Thyroid gland (tissue), 4 donors: ENCODE measurements around the gene ZNF385B. TPM values are rescaled to one million over a fixed set of nuclear protein-coding genes. Genes with fewer than 3 reads are reported as not detected.
"Not testable (repeated sequence)": the region's sequence is repeated elsewhere in the genome, so short reads cannot be mapped to it uniquely, and the experiment has no call there.

ENCODE experiments used
- DNase-seq, 2 donors: peaks; one replicate each; pipeline ENCODE4 v3.0.0-alpha.2; 2019
- H3K27ac ChIP-seq, 3 donors: fragments of 200-600 bp; sonication (generic); 1 replicate in 2 of 3; 2 replicates in 1 of 3; pipeline ENCODE4 v1.5.1; 2016 to 2019; ENCODE audit warnings: mild to moderate bottlenecking in 1 of 3, moderate library complexity in 1 of 3
- H3K27me3 ChIP-seq: fragments of 200-600 bp; sonication (generic); one replicate; pipeline ENCODE4 v1.5.1; 2019
- H3K36me3 ChIP-seq, 2 donors: fragments of 200-600 bp; sonication (generic); one replicate each; pipeline ENCODE4 v1.5.1; 2016 to 2019
- H3K4me1 ChIP-seq, 2 donors: fragments of 200-600 bp; sonication (generic); one replicate each; pipeline ENCODE4 v1.5.1; 2017 to 2019
- H3K4me3 ChIP-seq, 3 donors: fragments of 200-600 bp; sonication (generic); replicated peaks in 1 of 3; 1 replicate in 2 of 3; 2 replicates in 1 of 3; pipeline ENCODE4 v1.5.1; 2016; ENCODE audit warnings: mild to moderate bottlenecking in 1 of 3
- H3K9me3 ChIP-seq: fragments of 200-600 bp; sonication (generic); one replicate; pipeline ENCODE4 v1.5.1; 2017
- POLR2A ChIP-seq, 2 donors: fragments of 450-650 bp; IDR thresholded peaks; one replicate each; pipeline ENCODE4 v1.6.1; 2017; ENCODE audit warnings: antibody characterized with exemption in 2 of 2, mild to moderate bottlenecking in 2 of 2, moderate library complexity in 1 of 2
- WGBS, 2 donors: methylation state at CpG; one replicate each; pipeline ENCODE4 v1.1.5; 2017; 5-methylcytosine and 5-hydroxymethylcytosine counted together
- intact Hi-C: fragments of 100-400 bp; cut with DNase I; formaldehyde crosslinking; loops from one replicate; pipeline ENCODE4 v1.15.1; 2023
- total RNA-seq, 4 donors: library from RNA; depleted of rRNA; stranded (reverse); fragments of >200 nt; gene quantifications; one replicate each; pipeline ENCODE4 v1.2.3, GENCODE V29; 2016
- TF ChIP-seq, protein P1 (sequence below), 6 experiments: fragments of 200-600 bp in 3 of 6; fragments of 450-650 bp in 3 of 6; sonication (generic) in 3 of 6; IDR thresholded peaks; one replicate each; pipeline ENCODE4 v1.5.1; 2016 to 2019; ENCODE audit warnings: antibody characterized with exemption in 6 of 6, mild to moderate bottlenecking in 2 of 6, inconsistent platforms in 1 of 6, moderate library complexity in 1 of 6

The ZNF385B gene
- total RNA-seq, 4 donors from 2014 or later: 1.3 to 2.8 (median 1.8) TPM

DNA sequence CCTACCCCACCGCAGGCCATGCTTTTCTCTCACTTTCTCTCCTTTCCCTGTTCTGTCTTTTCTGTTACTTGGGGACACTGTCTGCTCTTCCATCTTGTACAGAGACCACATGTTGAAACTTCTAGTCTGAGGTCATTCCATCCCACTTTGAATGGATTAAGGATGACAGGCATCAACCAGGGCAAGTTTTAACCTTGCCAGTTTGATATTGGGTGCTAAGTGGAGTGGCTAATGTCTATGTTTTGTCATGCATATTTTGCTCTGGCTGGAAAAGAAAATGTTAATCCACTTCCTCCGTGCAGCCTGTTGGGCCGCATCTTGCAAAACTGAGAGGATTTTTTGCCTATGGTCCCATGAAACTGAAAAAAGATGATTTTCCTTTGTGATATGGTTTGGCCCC is 391.3 kb downstream of the ZNF385B start:
- H3K4me3 ChIP-seq: no peak overlapping the region
- TF ChIP-seq, protein P1, sequence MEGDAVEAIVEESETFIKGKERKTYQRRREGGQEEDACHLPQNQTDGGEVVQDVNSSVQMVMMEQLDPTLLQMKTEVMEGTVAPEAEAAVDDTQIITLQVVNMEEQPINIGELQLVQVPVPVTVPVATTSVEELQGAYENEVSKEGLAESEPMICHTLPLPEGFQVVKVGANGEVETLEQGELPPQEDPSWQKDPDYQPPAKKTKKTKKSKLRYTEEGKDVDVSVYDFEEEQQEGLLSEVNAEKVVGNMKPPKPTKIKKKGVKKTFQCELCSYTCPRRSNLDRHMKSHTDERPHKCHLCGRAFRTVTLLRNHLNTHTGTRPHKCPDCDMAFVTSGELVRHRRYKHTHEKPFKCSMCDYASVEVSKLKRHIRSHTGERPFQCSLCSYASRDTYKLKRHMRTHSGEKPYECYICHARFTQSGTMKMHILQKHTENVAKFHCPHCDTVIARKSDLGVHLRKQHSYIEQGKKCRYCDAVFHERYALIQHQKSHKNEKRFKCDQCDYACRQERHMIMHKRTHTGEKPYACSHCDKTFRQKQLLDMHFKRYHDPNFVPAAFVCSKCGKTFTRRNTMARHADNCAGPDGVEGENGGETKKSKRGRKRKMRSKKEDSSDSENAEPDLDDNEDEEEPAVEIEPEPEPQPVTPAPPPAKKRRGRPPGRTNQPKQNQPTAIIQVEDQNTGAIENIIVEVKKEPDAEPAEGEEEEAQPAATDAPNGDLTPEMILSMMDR (IDR thresholded peaks at IDR 0.05): no peak
- no peak for TF ChIP-seq POLR2A (IDR thresholded peaks at IDR 0.05)
- H3K27ac ChIP-seq: no peak overlapping the region
- 75 to 78% methylated on average over 3 of the region's 3 CpGs for WGBS, 2 donors
- H3K4me1 ChIP-seq: no peaks in the 10 kb centered on the region
- intact Hi-C loops: no loop called here
- H3K36me3 ChIP-seq: no peaks in the 10 kb centered on the region
- H3K9me3 ChIP-seq: no peaks in the 10 kb centered on the region
- no peaks in the 10 kb centered on the region for H3K27me3 ChIP-seq
- no peak for DNase-seq

DNA sequence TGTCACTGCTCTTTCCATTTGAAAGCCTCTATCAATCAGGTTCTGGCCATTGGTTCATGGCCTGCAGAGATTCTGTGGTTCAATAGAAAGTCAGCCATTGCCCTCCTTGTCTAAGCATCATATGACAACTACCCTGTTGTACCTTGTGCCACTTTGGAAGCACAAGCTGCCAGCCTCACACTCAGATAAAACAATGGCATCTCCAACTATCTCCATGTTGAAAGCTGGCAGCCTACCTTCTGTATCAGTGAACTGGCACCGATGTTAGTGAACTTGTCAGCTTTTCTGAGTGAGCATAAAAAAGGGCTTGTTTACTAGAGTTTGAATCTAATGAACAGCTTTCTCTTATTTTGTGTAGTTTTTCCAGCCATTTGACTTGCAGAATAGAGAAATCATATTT is 393.5 kb downstream of the ZNF385B start:
- intact Hi-C loops: no loop called here
- Histone ChIP-seq H3K9me3 (no peaks in the 10 kb centered on the region), H3K4me1 (no peaks in the 10 kb centered on the region), H3K27ac (no peak overlapping the region), H3K36me3 (no peaks in the 10 kb centered on the region), H3K4me3 (no peak overlapping the region), H3K27me3 (no peaks in the 10 kb centered on the region)
- DNase-seq: no peak
- 100% methylated on average over 1 of the region's 1 CpG for WGBS, 2 donors
- TF ChIP-seq, protein P1 (IDR thresholded peaks at IDR 0.05): no peak
- no peak for TF ChIP-seq POLR2A (IDR thresholded peaks at IDR 0.05)

DNA sequence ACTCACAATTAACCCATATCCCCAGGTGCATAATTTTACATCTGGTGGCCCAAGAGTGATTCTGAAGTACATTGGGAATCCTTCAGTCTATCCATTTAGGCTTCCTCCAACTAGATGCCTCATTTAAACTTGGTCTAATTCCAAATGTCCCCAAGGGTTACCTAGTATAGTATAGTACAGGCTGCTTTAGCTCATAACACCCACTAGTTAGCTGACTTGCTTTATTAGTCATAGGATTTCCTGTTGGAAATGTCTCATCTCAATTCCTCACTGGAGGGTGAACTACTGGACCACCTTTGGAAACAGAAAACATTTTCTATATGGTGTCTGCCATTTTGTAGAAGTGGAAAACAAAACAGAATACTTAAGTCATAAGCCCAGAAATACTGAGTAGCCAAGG is 394.3 kb downstream of the ZNF385B start:
- H3K4me3 ChIP-seq: no peak overlapping the region
- no peak for DNase-seq
- intact Hi-C loops: no loop called here
- no peaks in the 10 kb centered on the region for H3K9me3 ChIP-seq
- no peaks in the 10 kb centered on the region for H3K4me1 ChIP-seq
- no peaks in the 10 kb centered on the region for H3K27me3 ChIP-seq
- TF ChIP-seq POLR2A (IDR thresholded peaks at IDR 0.05): no peak
- TF ChIP-seq, protein P1 (IDR thresholded peaks at IDR 0.05): no peak
- H3K36me3 ChIP-seq: no peaks in the 10 kb centered on the region
- no peak overlapping the region for H3K27ac ChIP-seq

DNA sequence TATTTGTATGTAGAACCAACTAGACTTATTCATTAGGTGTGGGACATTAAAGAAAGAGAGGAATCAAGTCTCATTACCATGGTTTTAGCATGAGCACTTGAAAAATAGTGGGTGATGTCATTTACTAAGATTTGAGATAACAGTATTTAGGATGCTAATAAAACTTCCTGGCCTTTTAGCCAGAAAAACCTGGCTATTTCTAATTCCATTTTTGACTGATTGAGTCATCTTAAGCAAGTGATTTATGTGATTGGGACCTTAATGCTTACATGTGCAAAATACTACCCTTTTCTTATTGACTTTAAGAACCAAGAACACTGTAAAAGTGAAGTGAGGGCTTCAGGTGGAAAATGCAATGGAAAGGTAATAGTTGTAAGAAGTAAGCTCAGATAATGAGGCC is 400.0 kb downstream of the ZNF385B start:
- no peak for TF ChIP-seq POLR2A (IDR thresholded peaks at IDR 0.05)
- TF ChIP-seq, protein P1 (IDR thresholded peaks at IDR 0.05): no peak
- no peak overlapping the region for H3K4me3 ChIP-seq
- intact Hi-C loops: no loop called here
- H3K27ac ChIP-seq: no peak overlapping the region
- no peak for DNase-seq
- H3K4me1 ChIP-seq: no peaks in the 10 kb centered on the region
- H3K36me3 ChIP-seq: no peaks in the 10 kb centered on the region
- H3K9me3 ChIP-seq: no peaks in the 10 kb centered on the region
- H3K27me3 ChIP-seq: no peaks in the 10 kb centered on the region

DNA sequence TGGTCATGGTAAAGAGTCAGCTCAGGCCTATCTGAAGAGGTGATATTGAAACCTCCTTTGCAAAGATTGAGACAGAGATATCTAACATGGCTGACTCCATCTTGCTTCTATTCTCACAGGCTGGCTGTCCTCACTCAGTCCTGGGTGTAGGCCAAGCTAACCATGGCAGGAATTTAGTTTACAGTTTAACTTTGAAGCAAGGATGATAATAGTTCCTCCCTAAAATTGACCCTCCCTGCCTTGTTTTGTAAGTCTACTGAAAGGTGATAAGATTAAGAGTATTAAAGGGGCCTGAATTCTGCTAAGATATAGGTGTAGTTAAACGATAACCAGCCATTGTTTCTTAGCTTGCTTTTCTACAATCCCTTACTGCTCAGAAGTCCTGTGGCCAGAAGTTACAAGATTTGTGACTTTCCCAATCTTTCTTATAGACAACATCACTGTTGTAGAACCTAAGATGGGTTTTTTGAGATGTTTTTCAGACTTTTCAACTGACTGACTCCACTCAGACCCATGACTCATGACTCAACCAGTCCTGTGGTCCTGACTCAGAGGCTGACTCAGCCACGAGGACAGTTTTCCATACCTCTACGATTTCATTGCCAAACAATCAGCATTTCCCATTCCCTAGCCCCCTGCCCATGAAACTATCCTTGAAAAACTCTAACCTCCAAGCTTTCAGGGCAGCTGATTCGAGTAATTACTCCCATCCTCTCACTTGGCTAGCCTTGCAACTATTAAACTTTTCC is 401.1 kb downstream of the ZNF385B start:
- H3K4me3 ChIP-seq: no peak overlapping the region
- no peak for DNase-seq
- no peaks in the 10 kb centered on the region for H3K27me3 ChIP-seq
- intact Hi-C loops: no loop called here
- no peaks in the 10 kb centered on the region for H3K4me1 ChIP-seq
- no peaks in the 10 kb centered on the region for H3K36me3 ChIP-seq
- peak overlapping the region in 1 of 3 donors; percentile 5 for H3K27ac ChIP-seq
- no peak for TF ChIP-seq POLR2A (IDR thresholded peaks at IDR 0.05)
- TF ChIP-seq, protein P1 (IDR thresholded peaks at IDR 0.05): no peak
- WGBS, 2 donors: 71 to 80% methylated on average over 4 of the region's 4 CpGs
- H3K9me3 ChIP-seq: no peaks in the 10 kb centered on the region

DNA sequence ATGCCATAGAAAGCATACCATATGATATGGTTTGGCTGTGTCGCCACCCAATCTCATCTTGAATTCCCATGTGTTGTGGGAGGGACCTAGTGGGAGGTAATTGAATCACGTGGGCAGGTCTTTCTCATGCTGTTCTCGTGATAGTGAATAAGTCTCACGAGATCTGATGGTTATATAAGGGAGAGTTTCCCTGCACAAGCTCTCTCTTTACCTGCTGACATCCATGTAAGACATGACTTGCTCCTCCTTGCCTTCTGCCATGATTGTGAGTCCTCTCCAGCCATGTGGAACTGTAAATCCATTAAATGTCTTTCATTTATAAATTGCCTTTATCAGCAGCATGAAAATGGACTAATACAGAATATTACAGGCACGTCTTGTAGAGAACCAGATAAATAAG is 403.3 kb downstream of the ZNF385B start:
- H3K9me3 ChIP-seq, H3K36me3 ChIP-seq, H3K27me3 ChIP-seq, H3K27ac ChIP-seq, intact Hi-C loops, H3K4me3 ChIP-seq, DNase-seq, H3K4me1 ChIP-seq: not testable (repeated sequence)
- WGBS, 2 donors: 89 to 90% methylated on average over 5 of the region's 5 CpGs
